GM21423 (cell line): ENCODE results near the gene UBE2E2.
A peak's percentile ranks its signal among the peaks of the same experiment; 100 is the strongest.

Experiments
- ATAC-seq: cut with Tn5 transposase; IDR thresholded peaks from one replicate; pipeline ENCODE4 v1.9.1; 2021; ENCODE audit warnings: mild to moderate bottlenecking, moderate library complexity; ENCODE audit not compliant: unreplicated experiment

The UBE2E2 gene

DNA sequence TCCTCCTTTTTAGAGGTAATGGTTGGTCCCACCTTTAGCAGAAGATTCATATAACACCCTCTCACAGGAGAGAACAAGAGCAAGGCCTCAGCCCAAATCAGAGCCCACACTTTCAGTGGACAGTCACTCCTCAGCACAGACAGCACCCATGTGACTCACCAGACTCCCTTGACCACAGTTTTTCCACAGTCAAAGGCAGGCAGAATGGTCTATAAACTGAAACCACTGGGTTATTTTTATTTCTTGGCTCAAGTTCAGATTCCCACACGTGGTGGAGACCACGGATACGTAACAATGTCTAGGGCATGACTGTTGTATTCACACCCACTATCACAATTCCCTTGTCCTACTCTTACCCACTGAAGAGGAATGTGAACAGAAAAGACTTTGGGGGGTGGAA lies 364.8 kb downstream of the UBE2E2 start:
- peak; percentile 73 for ATAC-seq

DNA sequence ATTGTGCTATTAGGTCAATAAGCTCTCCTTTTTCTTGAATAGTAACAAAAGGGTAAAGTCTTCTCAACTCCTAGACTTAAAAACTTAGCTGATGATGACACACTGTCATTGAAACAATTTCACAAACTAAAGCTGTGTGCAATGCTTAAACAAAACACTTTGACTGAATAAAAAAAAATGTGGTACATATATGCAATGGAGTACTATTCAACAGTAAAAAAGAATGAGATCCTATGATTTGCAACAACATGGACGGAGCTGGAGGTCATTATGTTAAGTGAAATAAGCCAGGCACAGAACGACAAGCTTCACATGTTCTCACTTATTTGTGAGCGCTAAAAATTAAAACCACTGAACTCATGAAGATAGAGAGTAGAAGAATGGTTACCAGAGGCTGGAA lies 370.7 kb downstream of the UBE2E2 start:
- no peak for ATAC-seq

DNA sequence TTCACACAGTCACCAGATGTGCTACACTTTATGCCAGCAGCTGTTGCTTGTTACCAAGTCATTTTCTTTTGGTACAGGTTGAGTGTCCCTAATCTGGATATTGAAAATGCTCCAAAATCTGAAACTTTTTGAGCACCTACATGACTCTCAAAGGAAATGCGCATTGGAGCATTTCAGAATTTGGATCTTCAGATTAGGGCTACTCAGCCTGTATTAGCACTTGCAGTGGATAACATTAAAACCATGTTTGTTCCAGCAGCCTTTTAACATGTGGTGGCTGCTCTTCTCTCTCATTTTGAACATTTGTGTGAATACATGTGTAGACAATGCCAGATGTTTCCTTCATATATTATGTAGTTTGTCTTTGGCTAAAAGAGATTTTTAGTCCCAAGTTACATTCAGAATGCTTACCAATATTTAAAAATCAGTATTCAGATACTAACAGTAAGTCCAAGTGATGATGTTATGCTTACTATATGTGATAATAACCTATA lies 371.7 kb downstream of the UBE2E2 start:
- no peak for ATAC-seq

DNA sequence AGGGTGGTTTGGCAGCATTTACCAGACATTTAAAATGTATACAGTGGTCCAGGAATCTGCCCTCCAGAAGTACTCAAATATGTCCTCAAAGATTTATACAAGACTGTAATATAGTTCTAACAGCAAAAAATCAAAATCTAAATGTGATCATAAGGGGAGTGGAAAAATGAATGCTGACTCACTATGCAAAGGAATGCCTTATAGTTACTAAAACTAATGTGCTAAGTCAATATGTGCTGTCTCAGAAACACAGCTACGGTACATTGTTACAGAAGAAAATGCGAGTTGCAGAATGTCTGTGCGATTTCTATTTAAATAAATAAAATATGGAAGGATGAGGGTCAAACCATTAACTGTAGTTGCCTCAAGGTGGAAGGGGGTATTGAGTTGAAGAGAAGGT lies 372.6 kb downstream of the UBE2E2 start:
- ATAC-seq = no peak

DNA sequence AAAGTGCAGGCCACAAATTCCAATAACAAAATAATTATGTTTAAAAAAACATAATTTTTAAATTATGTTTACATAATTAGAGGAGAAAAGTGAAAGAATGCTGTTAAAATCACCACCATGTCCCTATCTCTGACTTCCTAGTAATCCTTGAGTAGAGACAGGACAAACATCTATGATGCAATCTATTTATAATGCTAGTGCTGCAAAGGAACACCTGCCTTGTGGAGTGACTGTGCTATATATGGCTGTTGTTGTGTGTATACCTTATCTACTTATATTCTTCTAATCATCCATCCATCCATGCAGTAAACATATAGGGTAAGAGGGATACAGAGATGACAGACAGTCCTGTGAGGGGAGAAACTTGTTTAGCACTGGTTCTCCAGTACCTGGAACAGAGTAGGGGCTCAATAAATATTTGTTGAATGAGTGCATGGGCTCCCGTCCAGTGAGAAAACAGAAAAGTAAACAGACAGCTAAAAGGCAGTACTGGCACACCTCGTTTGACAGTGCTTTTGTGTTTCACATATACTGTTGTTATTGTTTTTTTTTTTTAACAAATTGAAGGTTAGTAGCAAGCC lies 373.3 kb downstream of the UBE2E2 start:
- no peak for ATAC-seq

DNA sequence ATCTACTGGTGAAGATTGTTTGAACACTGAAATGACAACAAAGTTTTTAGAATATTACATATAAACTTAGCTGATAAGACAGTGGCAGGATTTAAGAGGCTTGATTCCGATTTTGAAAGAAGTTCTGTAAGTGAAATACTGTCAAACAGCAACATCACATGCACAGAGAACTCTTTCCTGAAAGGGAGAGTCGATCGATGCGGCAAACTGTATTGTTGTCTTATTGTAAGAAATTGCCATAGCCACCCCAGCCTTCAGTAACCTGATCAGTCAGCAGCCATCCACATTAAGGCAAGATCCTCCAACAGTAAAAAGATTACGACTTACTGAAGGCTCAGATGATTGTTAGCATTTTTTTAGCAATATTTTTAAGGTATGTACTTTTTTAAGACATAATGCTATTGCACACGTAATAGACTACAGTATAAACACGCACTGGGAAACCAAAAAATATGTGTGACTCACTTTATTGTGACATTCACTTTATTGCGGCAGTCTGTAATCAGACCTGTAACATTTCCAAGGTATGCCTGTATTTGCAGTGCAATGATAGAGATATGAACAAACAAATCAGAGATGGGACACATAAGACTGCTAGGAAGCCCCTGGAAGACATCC lies 377.1 kb downstream of the UBE2E2 start:
- ATAC-seq = no peak

DNA sequence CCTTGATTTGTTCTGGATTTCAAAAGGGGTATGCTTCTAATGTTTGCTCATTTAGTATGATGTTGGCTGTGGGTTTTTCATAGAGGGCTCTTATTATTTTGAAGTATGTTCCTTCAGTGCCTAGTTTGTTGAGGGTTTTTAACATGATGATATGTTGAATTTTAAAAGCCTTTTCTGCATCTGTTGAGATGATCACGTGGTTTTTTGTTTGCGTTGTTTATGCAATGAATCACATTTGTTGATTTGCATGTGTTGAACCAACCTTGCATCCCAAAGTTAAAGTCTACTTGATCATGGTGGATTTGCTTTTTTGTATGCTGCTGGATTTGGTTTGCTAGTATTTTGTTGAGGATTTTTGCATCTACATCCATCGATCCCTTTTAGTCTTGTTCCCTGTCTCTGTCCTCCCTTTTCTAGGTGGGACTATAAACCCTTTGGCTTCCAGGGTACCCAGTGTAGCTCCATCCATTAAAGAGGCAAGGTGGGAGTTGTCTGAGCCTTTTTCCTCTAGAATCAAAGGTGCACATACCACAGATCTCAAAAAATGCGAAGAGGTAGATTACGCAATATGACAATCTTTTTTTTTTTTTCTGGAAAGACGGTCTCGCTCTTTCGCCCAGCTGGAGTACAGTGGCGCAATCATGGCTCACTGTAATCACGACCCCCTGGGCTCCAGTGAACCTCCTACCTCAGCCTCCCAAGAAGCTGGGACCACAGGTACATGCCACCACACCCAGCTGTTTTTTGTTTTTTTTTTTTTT lies 381.0 kb downstream of the UBE2E2 start:
- no peak for ATAC-seq

DNA sequence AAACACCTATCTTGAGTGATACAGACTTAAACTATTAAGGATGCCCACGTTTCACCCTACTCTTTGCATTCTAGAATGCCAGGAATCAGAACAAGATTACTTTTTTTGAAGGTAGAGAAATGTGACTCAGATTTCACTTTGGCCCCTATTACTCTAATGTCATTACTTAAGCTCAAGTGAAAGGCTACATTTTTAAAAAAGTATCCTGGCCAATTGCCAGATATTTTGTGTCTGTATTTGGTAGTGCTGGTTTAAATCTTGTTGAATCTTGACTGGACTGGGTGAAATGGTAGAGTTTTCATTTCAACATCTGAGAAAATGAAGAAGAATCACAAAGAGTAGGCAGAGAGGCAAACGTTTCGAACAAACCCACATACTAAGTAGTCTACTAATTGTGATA lies 384.4 kb downstream of the UBE2E2 start:
- ATAC-seq = no peak

DNA sequence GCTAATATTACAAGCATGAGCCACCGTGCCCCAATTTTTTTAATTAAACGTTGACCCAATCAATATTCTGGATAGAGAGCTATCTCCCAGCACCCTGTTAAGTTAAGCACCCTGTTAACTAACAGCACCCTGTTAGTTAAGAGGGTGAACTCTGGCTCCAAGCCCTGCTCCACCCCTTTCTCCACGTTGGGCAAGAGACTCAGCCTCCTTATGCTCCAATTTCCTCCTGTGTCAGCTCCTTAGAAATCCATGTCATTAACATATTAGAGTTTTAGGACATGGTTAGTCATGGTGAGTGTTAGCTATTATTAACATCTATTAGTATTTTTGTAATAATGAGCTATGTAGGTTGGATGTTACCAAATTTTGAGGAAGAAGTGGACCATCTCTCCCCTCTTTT lies 385.4 kb downstream of the UBE2E2 start:
- ATAC-seq = no peak

DNA sequence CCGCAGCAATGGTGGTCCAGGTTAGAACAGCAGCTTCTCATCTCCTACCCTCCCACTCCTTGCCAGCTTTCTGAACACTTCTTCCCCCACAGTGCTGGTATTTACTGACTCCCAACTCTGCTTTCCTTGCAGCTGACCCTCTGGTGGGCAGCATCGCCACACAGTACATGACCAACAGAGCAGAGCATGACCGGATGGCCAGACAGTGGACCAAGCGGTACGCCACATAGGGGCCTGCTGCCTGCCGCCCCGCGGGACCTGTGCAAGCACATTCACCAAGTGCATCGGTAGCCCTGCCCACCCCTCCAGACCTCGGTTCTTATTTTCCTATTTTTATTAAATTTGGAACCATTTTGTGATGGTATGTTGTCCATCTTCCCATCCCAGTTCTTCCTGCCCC lies 386.5 kb downstream of the UBE2E2 start:
- no peak for ATAC-seq

DNA sequence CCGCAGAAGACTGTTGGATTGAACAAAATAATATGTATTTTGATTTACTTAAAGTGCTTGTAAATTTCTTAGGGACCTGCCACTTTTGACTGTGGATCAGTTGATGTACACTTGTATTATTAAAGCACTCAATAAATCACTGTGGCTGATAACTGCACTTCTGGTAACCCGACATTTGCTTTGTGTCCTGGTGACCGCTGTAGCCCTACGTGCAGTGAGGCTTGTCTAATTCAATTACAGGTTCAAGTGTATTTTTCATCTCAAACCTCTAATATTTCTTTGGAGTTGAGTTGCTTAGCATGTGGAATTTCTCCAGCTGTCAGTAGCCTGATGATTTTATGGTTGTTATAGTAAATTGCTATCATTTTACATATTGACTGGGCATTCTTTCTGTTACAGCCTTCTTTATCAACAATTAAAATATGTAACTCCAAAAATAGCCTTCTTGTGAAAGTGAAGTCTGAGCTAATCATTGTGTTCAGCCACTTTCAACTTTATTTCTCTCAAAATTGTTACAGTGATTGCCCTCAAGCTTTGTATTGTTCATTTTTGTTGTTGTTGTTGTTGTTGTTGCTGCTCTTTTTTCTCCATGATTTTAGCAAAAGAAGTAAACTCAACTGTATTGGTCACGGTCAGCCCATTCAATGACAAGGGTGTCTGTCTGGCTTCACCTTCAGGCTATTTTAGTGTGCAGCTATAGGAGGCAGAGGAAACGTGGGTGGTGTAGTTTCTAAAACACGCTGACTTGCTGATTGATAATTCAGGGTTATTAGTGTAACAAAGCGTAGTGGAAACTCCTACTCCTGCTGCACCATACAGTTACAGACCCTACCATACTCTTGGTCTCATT lies 387.5 kb downstream of the UBE2E2 start:
- peak; percentile 57 for ATAC-seq

DNA sequence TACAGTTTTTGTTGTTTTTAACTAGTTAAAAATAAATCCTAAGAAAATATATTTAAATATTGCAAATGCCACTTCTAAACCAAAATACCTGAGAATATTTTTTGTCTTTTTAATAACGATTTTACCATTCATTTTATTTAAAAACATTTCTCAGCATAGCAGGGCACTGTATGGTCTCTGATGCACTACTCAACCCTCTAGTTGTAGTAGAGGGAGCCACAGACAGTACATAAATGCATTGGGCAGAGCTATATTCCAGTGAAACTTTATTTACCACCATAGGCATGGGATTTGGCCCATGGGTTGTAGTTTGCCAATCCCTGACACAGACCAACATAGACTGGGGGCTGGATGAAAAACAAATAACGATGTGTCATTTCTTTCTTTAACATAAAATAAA lies 388.2 kb downstream of the UBE2E2 start:
- ATAC-seq = no peak

DNA sequence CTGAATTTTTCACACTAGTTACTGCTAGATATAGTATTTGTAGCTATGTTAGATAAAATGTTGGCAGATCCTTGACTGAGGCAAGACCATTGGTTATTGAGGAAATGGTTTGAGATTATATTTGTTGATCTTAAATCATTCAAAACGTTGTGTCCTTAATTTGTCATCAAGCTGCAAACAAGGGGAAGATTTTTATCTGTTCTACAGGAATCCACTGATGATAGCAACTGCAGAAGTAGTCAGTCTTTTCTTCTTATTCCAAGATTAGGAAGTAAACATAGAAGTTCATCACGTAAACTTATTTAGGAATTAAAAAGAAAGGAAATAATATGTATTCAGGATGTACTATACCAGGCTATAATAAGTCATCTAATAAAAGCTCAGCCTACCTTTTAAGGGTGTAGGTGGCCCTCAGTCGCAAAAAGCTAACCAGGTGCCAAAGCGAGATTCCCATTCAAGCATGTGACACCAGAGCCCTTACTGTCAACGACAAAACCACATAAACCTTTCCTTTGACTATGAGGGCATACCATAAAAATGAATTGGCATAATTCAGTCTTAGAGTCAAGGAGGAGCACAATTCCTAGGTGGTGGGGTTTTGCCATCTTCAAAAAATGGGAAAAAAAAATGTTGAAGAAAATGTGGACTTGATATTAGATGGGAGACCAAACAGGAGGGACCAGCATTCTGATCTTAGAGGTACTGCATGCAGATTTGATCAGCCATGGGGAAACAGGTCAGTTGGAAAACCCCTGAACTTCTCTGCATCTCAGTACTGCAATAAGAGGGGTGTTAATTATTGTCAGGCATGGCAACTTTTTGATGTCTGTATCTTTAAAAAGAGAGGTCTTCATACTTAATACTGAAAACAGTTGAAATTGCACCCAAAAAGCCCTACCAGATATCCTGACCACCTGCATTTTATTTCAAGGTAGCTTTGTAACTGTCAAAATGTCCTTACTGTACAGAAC lies 390.1 kb downstream of the UBE2E2 start:
- peak; percentile 66 for ATAC-seq

DNA sequence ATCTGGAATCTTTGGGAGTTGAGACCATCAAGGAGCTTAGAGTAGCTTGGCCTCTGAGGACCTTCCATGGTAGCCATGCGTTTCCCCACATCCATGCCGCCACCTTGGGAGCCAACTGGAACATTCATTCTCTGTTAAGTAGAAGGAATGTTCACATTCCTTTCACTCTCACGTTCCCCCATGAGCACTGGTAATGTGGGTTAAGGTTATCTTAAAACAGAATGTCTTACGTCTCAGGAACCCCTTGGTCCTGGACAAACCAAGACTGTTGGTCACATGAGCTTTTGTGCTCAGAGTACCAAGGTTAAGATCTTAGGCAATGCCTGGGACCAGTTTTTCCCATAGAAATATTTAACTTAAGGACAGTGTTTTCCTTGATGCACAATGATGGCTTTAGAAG lies 390.9 kb downstream of the UBE2E2 start:
- ATAC-seq = no peak

DNA sequence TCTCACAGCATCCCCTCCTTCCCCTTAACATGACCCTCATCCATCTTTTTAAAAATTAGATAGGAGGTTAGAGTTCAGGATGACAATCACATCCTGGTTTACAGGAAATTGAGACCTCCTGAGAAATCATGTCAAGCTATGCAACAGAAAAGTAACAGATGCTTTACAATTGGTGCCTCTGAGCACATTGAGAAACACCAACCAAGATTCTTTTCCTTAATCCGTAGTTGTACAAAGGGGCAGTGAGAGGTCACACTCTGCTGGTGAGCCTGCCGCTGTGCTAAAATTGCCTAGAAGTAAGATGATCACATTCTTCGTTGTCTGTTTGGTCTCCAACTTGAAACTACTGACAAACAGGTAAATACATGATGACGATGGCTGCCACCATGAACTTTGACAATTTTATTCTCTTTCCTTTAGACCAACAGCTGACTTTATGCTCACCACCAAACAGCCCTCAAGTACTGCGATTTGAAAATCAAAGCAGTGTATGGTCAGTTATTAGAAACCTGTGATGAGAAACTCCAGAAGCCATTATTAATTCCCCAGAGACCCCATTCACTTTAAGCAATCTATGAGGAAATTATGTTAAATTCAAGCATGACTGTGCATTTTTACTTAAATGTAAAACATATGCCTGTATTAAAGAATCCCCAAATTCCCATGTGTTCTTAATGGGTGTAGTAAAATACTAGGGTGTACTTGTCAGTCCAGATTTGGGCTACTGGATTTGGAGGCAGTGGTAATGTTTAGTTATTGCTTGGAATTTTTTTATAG lies 392.0 kb downstream of the UBE2E2 start:
- ATAC-seq = no peak

DNA sequence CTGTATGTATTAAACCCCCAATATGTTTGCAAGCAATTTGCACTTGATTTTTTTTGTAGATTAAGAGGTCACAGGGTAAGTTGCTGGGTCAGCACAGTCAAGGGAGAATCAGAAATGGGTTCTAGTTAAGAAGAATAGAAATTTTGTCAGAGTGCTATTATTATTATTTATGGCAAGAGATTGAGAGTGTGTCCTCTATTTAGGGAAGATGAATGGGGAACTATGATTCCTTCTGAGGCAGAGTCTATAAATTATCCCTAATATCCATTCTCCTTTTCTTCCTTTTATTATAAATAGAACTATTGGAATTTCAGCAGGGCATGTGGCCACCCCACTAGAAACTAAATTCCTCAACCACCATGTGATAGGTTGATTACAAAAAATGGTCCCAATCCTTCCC lies 392.7 kb downstream of the UBE2E2 start:
- no peak for ATAC-seq

DNA sequence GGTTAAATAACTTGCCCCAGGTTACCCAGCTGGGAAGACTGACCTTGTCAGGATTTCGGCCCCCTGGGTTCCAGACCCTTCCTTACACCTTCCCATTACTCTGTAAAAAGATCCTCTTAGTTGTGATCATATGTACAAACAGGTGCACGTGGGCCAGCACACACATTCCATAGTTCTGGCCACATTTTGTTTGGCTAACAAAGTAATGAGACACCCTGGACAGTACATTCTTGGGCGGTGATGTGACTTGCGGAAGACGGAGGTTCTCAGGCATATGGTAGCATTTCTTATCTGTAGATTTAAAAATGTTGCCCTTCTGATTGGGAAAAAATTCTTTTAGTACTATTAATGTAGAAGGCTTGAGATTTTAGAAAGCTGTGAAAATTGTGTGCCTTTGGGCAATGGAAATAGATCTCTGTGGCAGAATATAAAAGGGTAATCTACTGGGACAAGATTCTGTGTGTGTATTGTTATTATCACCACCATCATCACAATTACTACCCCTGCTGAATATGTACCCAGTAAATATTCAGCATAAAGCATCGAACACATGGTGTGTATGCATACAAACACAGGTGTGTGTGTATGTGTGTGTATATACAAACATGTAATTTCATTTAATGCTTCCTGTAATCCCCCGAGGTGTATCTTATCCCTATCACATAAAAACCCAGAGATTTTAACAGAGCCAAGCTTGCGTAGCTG lies 397.2 kb downstream of the UBE2E2 start:
- no peak for ATAC-seq

DNA sequence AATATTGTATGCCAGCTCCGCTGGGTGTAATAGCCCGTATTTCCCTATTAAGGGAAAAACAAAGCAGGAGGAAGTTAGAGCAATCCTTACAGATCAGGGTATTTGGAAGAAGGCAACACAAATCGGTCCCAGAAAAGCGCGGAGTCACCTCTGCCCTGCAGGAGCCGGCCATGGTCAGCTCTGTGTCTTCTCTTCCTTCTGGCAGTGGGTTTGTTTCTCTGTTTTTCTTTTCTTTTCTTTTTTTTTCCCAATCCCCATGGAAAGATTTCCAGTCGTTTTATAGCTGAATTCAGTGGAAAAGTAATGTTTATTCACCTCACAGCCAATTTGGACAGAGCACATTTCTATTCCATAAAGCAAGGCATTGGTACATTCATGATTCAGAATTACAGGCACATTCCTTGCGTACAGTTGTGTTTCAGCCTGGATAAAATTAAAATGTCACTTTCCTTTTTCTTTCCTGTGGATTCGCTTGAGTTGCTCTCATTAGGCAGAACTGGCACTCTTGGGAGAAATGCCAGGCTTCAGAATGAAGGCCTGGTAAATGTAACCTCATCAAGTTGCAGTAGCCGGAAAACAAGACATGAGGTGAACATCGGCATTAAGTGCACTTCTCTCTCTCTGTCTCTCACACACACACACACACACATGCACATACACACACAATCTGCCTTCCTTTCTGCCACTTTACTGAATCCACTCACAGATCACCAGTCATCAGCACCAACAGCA lies 398.1 kb downstream of the UBE2E2 start:
- ATAC-seq = no peak
